ENCODE results near the gene TSEN2. TPM values are rescaled to one million over a fixed set of nuclear protein-coding genes. Genes with fewer than 3 reads are reported as not detected.

The TSEN2 gene
- total RNA-seq, 1 donor from 2014 or later = 11.5 TPM

- TF ChIP-seq CTCF (IDR thresholded peaks at IDR 0.05) = no peak
- no peak for DNase-seq (ENCODE audit: extremely low spot score, unreplicated experiment)
- no peaks in the 10 kb centered on the region for H3K27me3 Mint-ChIP-seq (ENCODE audit: unreplicated experiment)
- peaks cover 49% of the 10 kb centered on the region for H3K36me3 Mint-ChIP-seq (ENCODE audit: unreplicated experiment)
- no peak overlapping the region for H3K27ac Mint-ChIP-seq (ENCODE audit: unreplicated experiment)
- no peak overlapping the region for H3K4me3 Mint-ChIP-seq (ENCODE audit: unreplicated experiment)
- no peaks in the 10 kb centered on the region for H3K9me3 Mint-ChIP-seq (ENCODE audit: unreplicated experiment)
- peaks cover 11% of the 10 kb centered on the region for H3K4me1 Mint-ChIP-seq (ENCODE audit: unreplicated experiment)
Measured at GRCh38 chr3:12568747-12569146, 84.5 kb downstream of the TSEN2 start.

GRCh38 chr3:12569836-12570235 lies 85.6 kb downstream of the TSEN2 start:
- DNase-seq (ENCODE audit: extremely low spot score, unreplicated experiment) = no peak
- TF ChIP-seq CTCF (IDR thresholded peaks at IDR 0.05) = no peak
- peaks cover 4% of the 10 kb centered on the region for H3K4me1 Mint-ChIP-seq (ENCODE audit: unreplicated experiment)
- H3K4me3 Mint-ChIP-seq (ENCODE audit: unreplicated experiment) = no peak overlapping the region
- H3K27me3 Mint-ChIP-seq (ENCODE audit: unreplicated experiment) = no peaks in the 10 kb centered on the region
- no peaks in the 10 kb centered on the region for H3K9me3 Mint-ChIP-seq (ENCODE audit: unreplicated experiment)
- no peak overlapping the region for H3K27ac Mint-ChIP-seq (ENCODE audit: unreplicated experiment)
- H3K36me3 Mint-ChIP-seq (ENCODE audit: unreplicated experiment) = peaks cover 55% of the 10 kb centered on the region

- Mint-ChIP-seq H3K27me3 (ENCODE audit: unreplicated experiment) (no peaks in the 10 kb centered on the region), H3K36me3 (ENCODE audit: unreplicated experiment) (peaks cover 62% of the 10 kb centered on the region), H3K4me1 (ENCODE audit: unreplicated experiment) (peaks cover 2% of the 10 kb centered on the region), H3K4me3 (ENCODE audit: unreplicated experiment) (no peak overlapping the region), H3K9me3 (ENCODE audit: unreplicated experiment) (no peaks in the 10 kb centered on the region), H3K27ac (ENCODE audit: unreplicated experiment) (no peak overlapping the region)
- TF ChIP-seq CTCF (IDR thresholded peaks at IDR 0.05) = no peak
- DNase-seq (ENCODE audit: extremely low spot score, unreplicated experiment) = no peak
Measured at GRCh38 chr3:12571986-12572385, 87.7 kb downstream of the TSEN2 start.

GRCh38 chr3:12574131-12574530 lies 89.9 kb downstream of the TSEN2 start:
- no peaks in the 10 kb centered on the region for H3K27me3 Mint-ChIP-seq (ENCODE audit: unreplicated experiment)
- no peak for TF ChIP-seq CTCF (IDR thresholded peaks at IDR 0.05)

GRCh38 chr3:12574661-12575060 lies 90.4 kb downstream of the TSEN2 start:
- no peak for DNase-seq (ENCODE audit: extremely low spot score, unreplicated experiment)
- no peak for TF ChIP-seq CTCF (IDR thresholded peaks at IDR 0.05)
- Mint-ChIP-seq H3K9me3 (ENCODE audit: unreplicated experiment) (no peaks in the 10 kb centered on the region), H3K36me3 (ENCODE audit: unreplicated experiment) (peaks cover 66% of the 10 kb centered on the region), H3K4me3 (ENCODE audit: unreplicated experiment) (no peak overlapping the region), H3K4me1 (ENCODE audit: unreplicated experiment) (no peaks in the 10 kb centered on the region), H3K27me3 (ENCODE audit: unreplicated experiment) (no peaks in the 10 kb centered on the region), H3K27ac (ENCODE audit: unreplicated experiment) (no peak overlapping the region)

More at GRCh38 chr3:12574131-12574530, 89.9 kb downstream of the TSEN2 start:
- Mint-ChIP-seq H3K4me3 (ENCODE audit: unreplicated experiment) (no peak overlapping the region), H3K4me1 (ENCODE audit: unreplicated experiment) (no peaks in the 10 kb centered on the region), H3K9me3 (ENCODE audit: unreplicated experiment) (no peaks in the 10 kb centered on the region), H3K36me3 (ENCODE audit: unreplicated experiment) (peaks cover 66% of the 10 kb centered on the region), H3K27ac (ENCODE audit: unreplicated experiment) (no peak overlapping the region)
- DNase-seq (ENCODE audit: extremely low spot score, unreplicated experiment) = no peak

Data from osteocyte (in vitro differentiated cells).